HepG2 (cell line): Measurements from ENCODE around the gene SPA17. TPM values are rescaled to one million over a fixed set of nuclear protein-coding genes. Genes with fewer than 3 reads are reported as not detected.

Experiments
- ATAC-seq: fragments of 200-7000 bp; cut with Tn5 transposase; 3 replicates; pipeline ENCODE4 v1.9.1; 2020; ENCODE audit warnings: mild to moderate bottlenecking, moderate library complexity
- BruUV-seq: library from RNA; stranded (reverse); fragments of 400-500 nt; replicated peaks from 2 replicates; lab custom pipeline; 2021; lab: Mats Ljungman, UMichigan
- CTCF ChIA-PET: fragments of 300-600 bp; formaldehyde crosslinking; extraction: SDS; loops from one replicate; lab custom pipeline; 2021; ENCODE audit warnings: low total read pairs, inconsistent platforms, low intra/inter-chr PET ratio; lab: Yijun Ruan, JAX
- POLR2A ChIA-PET: fragments of 350-600 bp; sonication (Branson Sonifier 250); formaldehyde crosslinking; loops from one replicate; lab custom pipeline; 2020; ENCODE audit warnings: antibody characterized with exemption, inconsistent platforms; lab: Yijun Ruan, JAX
- DNase-seq: peaks from one replicate; pipeline ENCODE4 v3.0.0-alpha.2; 2015; ENCODE audit warnings: low spot score
- FAIRE-seq: peaks from 3 replicates; lab custom pipeline; 2011; peaks lifted over from hg19 to GRCh38; lab: Jason Lieb, UNC
- H2AFZ ChIP-seq: one replicate; pipeline ENCODE4 v1.6.1; 2011; ENCODE audit warnings: low read length, inconsistent platforms
- H3K27ac ChIP-seq: fragments of 300-600 bp; 3 replicates; pipeline ENCODE4 v1.8.0; 2011; ENCODE audit warnings: mixed run types, mild to moderate bottlenecking, mixed read lengths, low read length, inconsistent platforms; ENCODE audit not compliant: insufficient read depth; ENCODE audit errors: extremely low read length
- H3K27me3 ChIP-seq, 2 experiments: fragments of 200-600 bp in 1 of 2; 2 replicates in 1 of 2; 3 replicates in 1 of 2; pipeline versions ENCODE4 v1.6.0 to v1.8.0; 2011; ENCODE audit warnings: low read length in 2 of 2, mild to moderate bottlenecking in 2 of 2, moderate library complexity in 2 of 2, inconsistent platforms in 1 of 2; ENCODE audit not compliant: insufficient read depth in 2 of 2, control insufficient read depth in 1 of 2
- H3K36me3 ChIP-seq, 2 experiments: fragments of 200-600 bp in 1 of 2; replicated peaks in 1 of 2; 2 replicates in 1 of 2; 3 replicates in 1 of 2; pipeline versions ENCODE4 v1.5.1 to v1.8.0; 2011; ENCODE audit warnings: low read length in 2 of 2, inconsistent platforms in 1 of 2; ENCODE audit not compliant: insufficient read depth in 2 of 2, control insufficient read depth in 1 of 2
- H3K4me1 ChIP-seq: 2 replicates; pipeline ENCODE4 v1.5.1; 2012; ENCODE audit warnings: low read length, inconsistent platforms; ENCODE audit not compliant: insufficient read depth
- H3K4me2 ChIP-seq: 2 replicates; pipeline ENCODE4 v1.6.0; 2011; ENCODE audit warnings: low read depth, low read length, inconsistent platforms
- H3K4me3 ChIP-seq, 3 experiments: fragments of 200-600 bp in 1 of 3; sonication (generic), shearing (Covaris generic) in 1 of 3; replicated peaks in 1 of 3; 2 replicates each; pipeline ENCODE4 v1.5.1; 2011 to 2016; ENCODE audit warnings: low read length in 3 of 3, inconsistent platforms in 2 of 3, low read depth in 2 of 3, mild to moderate bottlenecking in 2 of 3, control low read depth in 1 of 3, mixed read lengths in 1 of 3; ENCODE audit not compliant: insufficient read depth in 1 of 3
- H3K79me2 ChIP-seq: one replicate; pipeline ENCODE4 v1.6.1; 2011; ENCODE audit warnings: low read length, inconsistent platforms; ENCODE audit not compliant: insufficient read depth
- H3K9ac ChIP-seq: 2 replicates; pipeline ENCODE4 v1.6.0; 2011; ENCODE audit warnings: mild to moderate bottlenecking, low read depth, low read length, inconsistent platforms; ENCODE audit not compliant: insufficient read depth
- H3K9me3 ChIP-seq: 2 replicates; pipeline ENCODE4 v1.5.1; 2012; ENCODE audit warnings: mild to moderate bottlenecking, low read length
- H4K20me1 ChIP-seq: 2 replicates; pipeline ENCODE4 v1.6.0; 2011; ENCODE audit warnings: inconsistent platforms, mild to moderate bottlenecking, low read length, moderate library complexity; ENCODE audit not compliant: insufficient read depth
- JUN ChIP-seq: sonication (generic); formaldehyde crosslinking; IDR thresholded peaks from 2 replicates; pipeline ENCODE4 v1.4.0; 2020; ENCODE audit warnings: mild to moderate bottlenecking, missing genetic modification reagents
- TOPORS ChIP-seq: sonication (generic); formaldehyde crosslinking; IDR thresholded peaks from 2 replicates; pipeline ENCODE4 v1.8.0; 2023; ENCODE audit warnings: mild to moderate bottlenecking, missing genetic modification reagents
- ZNF441 ChIP-seq: sonication (generic); formaldehyde crosslinking; IDR thresholded peaks from 2 replicates; pipeline ENCODE4 v1.7.0; 2021; ENCODE audit warnings: missing genetic modification reagents, borderline replicate concordance
- ZNF7 ChIP-seq: IDR thresholded peaks from 2 replicates; pipeline ENCODE4 v1.6.1; 2016; ENCODE audit warnings: missing biosample characterization, missing genetic modification reagents
- whole genome bisulfite sequencing: methylation state at CpG from one replicate; pipeline ENCODE4 v1.1.6; 2017; ENCODE audit warnings: low lambda C conversion rate; 5-methylcytosine and 5-hydroxymethylcytosine counted together
- in situ Hi-C: cut with HindIII; loops from 2 replicates; pipeline ENCODE4 v1.10.0; 2017; ENCODE audit warnings: low pct_unique_long_range_greater_than_20kb; ENCODE audit not compliant: extremely low pct_ligation_motif_present
- intact Hi-C: fragments of 100-400 bp; cut with micrococcal nuclease; formaldehyde crosslinking; loops from one replicate; pipeline ENCODE4 v1.10.0; 2022; ENCODE audit not compliant: unreplicated experiment
- polyA plus RNA-seq, 8 experiments: library from polyadenylated mRNA; depleted of rRNA in 3 of 8; stranded (reverse) in 7 of 8; unstranded in 1 of 8; fragments of >200 nt; fragmentation: Illumina TruSeq in 4 of 8; extraction: Trizol in 4 of 8; gene quantifications; 2 replicates each; pipeline versions ENCODE4 v1.2.1 to v1.2.3, GENCODE V29; 2011 to 2016; ENCODE audit warnings: low read depth in 4 of 8, missing spikeins in 1 of 8, mixed read lengths in 1 of 8; ENCODE audit not compliant: insufficient read depth in 1 of 8
- total RNA-seq, 5 experiments: library from RNA; depleted of rRNA; stranded (reverse); fragments of >200 nt; fragmentation: Illumina TruSeq; extraction: Trizol; gene quantifications; 2 replicates each; pipeline ENCODE4 v1.2.3, GENCODE V29; 2016; ENCODE audit warnings: low read depth in 1 of 5
- TF ChIP-seq, protein P1 (sequence below): IDR thresholded peaks from 2 replicates; pipeline ENCODE4 v1.6.1; 2016; ENCODE audit warnings: missing biosample characterization, missing genetic modification reagents, low read depth

The SPA17 gene
- total and polyA plus RNA-seq, 2 of the 13 experiments (the other 11 are each of a cell fraction or from before 2014, with no cell fraction given), result 4.4 to 8.4 TPM

GRCh38 chr11:124717786-124718651 lies 44.3 kb downstream of the SPA17 start (continued):
- TF ChIP-seq, protein P1, sequence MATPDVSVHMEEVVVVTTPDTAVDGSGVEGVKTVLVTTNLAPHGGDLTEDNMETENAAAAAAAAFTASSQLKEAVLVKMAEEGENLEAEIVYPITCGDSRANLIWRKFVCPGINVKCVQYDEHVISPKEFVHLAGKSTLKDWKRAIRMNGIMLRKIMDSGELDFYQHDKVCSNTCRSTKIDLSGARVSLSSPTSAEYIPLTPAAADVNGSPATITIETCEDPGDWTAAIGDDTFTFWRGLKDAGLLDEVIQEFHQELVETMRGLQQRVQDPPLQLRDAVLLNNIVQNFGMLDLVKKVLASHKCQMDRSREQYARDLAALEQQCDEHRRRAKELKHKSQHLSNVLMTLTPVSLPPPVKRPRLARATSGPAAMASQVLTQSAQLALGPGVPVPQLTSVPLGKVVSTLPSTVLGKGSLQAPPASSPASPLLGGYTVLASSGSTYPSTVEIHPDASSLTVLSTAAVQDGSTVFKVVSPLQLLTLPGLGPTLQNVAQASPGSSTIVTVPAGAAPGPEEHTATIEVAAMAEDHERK (CRISPR knock-in tag), result no peak
- TF ChIP-seq ZNF441 (no peak), ZNF7 (CRISPR knock-in tag) (no peak), TOPORS (CRISPR knock-in tag) (no peak)

DNA sequence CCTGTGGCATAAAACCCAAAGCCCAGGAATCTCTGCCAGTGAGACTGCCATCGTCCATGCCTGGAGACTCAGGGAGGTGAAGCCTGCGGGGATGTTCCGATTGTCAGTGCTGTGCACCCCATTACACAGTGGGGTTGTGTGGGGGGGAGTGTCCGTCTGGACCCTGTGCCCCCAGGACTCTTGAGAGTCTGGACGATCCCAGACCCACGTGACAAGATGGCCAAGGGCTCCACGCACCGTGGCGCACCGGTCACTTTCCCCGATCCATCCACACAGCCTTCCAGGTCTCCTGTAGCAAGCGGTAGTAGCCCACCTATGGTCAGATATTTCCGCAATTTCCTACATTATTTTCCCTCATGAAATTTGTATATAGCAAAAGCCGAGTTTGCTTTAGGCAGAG lies 45.1 kb downstream of the SPA17 start:
- WGBS, result 52% methylated on average over 12 of the region's 14 CpGs
- BruUV-seq, result no TSS peak
- H3K9me3 ChIP-seq, result no peaks in the 10 kb centered on the region
- no peak overlapping the region for H2AFZ ChIP-seq
- peak overlapping the region; percentile 80; the same call in 1 of the 2 replicates for H3K4me2 ChIP-seq
- no peak overlapping the region for H3K4me3 ChIP-seq
- no peak for FAIRE-seq
- no peaks in the 10 kb centered on the region for H3K79me2 ChIP-seq
- no peaks in the 10 kb centered on the region for H3K36me3 ChIP-seq
- no peak overlapping the region for H3K9ac ChIP-seq
- ChIA-PET CTCF (no interaction called here), POLR2A (no interaction called here)
- DNase-seq, result no peak
- ATAC-seq, result no peak
- no peak overlapping the region for H3K27ac ChIP-seq
- H3K27me3 ChIP-seq, result peaks cover 3 to 64% of the 10 kb centered on the region in 2 experiments; a peak in 4 of 5 replicates
- peaks cover 14% of the 10 kb centered on the region; the same call in 1 of the 2 replicates for H3K4me1 ChIP-seq
- TF ChIP-seq JUN (CRISPR knock-in tag), result no peak
- no peaks in the 10 kb centered on the region for H4K20me1 ChIP-seq
- in situ Hi-C loops (no loop called here), intact Hi-C loops (no loop called here)
